AG09319 (cell line): ENCODE data around the gene MFRP.

ENCODE experiments used
- DNase-seq: peaks from one replicate; pipeline ENCODE4 v3.0.0-alpha.2; 2010; ENCODE audit warnings: low read depth; ENCODE audit errors: extremely low read depth
- TF ChIP-seq, protein P1 (sequence below): IDR thresholded peaks from 2 replicates; pipeline ENCODE4 v1.5.1; 2011; ENCODE audit warnings: low read depth, mild to moderate bottlenecking, inconsistent platforms, low read length, moderate library complexity

MFRP gene

GRCh38 chr11:119309411-119309810 is 37.1 kb downstream of the MFRP start:
- no peak for DNase-seq
- TF ChIP-seq, protein P1, sequence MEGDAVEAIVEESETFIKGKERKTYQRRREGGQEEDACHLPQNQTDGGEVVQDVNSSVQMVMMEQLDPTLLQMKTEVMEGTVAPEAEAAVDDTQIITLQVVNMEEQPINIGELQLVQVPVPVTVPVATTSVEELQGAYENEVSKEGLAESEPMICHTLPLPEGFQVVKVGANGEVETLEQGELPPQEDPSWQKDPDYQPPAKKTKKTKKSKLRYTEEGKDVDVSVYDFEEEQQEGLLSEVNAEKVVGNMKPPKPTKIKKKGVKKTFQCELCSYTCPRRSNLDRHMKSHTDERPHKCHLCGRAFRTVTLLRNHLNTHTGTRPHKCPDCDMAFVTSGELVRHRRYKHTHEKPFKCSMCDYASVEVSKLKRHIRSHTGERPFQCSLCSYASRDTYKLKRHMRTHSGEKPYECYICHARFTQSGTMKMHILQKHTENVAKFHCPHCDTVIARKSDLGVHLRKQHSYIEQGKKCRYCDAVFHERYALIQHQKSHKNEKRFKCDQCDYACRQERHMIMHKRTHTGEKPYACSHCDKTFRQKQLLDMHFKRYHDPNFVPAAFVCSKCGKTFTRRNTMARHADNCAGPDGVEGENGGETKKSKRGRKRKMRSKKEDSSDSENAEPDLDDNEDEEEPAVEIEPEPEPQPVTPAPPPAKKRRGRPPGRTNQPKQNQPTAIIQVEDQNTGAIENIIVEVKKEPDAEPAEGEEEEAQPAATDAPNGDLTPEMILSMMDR: no peak

GRCh38 chr11:119307974-119308373 is 38.5 kb downstream of the MFRP start:
- DNase-seq: no peak
- TF ChIP-seq, protein P1: no peak

- TF ChIP-seq, protein P1: no peak; the same call in 1 of the 2 replicates
- DNase-seq: no peak
These were observed 39.3 kb downstream of the MFRP start for GRCh38 chr11:119307219-119307618.

DNA sequence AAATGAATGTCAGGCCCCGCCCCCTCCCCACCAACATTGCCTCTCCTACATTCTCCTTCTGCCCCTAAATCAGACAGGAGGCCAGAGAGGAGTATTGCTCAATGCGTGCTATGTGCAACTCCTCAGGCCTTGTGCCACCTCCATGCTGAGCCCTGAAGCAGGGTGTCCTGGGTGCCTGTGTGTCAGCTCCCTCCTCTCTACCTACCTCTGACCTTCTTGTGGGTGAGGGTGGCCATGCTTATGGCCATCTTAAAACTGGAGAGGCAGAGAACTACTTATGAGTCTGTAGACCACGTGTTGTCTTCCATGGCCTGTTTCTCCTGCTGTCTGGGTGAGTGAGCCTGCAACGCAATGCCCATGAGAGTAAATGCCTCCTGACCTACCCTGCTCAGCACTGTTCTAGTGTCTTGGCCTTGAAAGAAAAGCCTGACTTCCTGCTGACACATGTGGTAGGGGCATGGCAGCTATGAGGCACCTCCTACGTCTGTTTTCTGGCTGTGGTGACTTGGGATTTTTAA is 40.1 kb downstream of the MFRP start:
- TF ChIP-seq, protein P1: no peak
- DNase-seq: no peak

GRCh38 chr11:119305556-119306372 is 40.7 kb downstream of the MFRP start:
- DNase-seq: no peak
- TF ChIP-seq, protein P1: no peak

- TF ChIP-seq, protein P1: no peak
- no peak for DNase-seq
These were observed 43.2 kb downstream of the MFRP start for GRCh38 chr11:119303227-119303718.
